Measurements from ENCODE around the gene TTC27.
"Not testable (repeated sequence)": the region's sequence is repeated elsewhere in the genome, so short reads cannot be mapped to it uniquely, and the experiment has no call there.

Gene TTC27

DNA sequence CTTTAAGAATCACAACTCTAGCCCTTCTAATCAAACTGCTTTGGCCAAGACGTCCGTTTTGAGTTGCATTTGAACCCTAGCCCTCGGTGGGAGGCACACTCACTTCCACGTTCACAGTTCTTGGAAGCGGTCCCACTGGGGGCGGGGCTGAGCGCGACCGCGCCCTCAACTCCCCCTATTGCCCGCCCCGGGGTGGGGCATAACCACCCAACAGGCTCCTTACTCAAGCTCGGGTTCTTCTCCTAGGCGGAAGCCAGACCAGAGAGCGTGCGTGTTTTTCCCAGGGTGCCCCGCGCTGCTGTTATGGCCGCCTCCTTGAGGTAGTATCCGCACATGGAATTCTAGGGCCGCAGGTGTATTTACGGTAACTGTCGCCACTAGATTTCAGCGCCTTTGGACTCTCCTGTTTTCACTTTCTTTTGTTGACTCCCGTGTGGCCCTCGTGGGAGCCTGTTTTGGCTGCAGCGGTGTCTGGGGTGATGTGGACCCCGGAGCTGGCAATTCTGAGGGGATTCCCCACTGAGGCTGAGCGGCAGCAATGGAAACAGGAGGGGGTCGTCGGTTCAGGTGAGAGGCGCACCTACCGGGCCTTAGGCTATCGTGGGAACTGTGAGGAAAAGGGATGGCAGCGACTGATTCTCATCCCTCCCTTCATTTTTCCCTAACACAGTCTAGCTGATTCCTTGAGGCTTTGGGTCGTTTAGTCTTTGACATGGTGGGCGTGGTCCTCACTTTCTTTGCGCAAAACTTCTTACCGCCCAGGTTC is at the start of gene TTC27:
Gene TTC27 (plus strand): TSS at position 237 of the 766 bp plus-strand sequence. CDS start 243 bp downstream, at position 480.
- DNase-seq (ENCODE audit: low read depth), result peak; percentile 93

DNA sequence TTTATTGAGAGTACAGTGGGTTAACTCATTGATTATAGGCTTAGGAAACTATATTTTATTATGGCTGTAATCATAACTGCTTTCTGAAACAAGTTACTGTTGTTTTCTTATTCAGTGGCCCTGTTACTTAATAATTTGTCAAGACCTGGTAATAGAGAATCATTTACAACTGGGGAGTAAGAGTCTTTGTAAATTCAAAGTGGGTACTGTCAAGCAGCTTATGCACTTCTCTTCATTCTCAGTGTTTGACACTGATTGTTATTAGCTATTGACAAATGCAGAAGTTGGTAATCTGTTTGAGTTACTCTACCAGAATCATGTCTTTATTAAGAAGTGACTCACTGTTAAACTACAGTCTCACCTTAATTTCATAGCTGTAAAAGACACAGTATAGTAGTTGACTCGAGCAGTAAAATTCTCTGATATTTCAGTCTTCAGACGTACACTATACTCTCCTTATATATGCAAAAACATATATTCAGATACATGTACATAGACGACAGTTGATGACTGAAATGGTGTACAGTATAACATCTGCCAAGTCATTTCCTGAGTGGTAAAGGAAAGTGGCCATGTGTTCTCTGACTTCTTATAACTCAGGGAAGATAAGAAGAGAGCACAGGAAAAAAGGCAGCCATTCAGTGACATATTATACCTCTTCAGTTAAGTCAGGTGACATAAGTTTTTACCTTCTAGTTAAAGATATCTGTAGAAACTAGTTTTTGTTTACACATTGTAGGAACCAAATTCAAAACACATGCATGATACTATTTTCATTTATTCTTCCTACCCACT is 36.0 kb upstream of the TTC27 start:
- DNase-seq (ENCODE audit: low read depth), result no peak

DNA sequence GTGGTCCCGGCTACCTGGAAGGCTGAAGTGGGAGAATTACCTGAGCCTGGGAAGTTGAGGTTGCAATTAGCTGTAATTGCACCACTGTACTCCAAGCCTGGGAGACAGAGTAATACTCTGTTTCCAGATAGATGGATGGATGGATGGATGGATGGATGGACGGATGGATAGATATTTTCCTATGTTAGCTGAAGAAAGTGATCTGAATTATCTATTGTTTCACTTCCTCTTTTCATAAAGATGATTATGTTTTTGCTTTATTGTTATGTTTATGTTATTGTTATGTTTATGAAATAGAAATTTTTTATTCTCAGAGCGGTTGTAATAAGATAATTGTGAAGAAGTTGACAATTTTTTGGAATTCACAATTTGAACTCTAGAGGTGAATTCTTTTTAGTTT is 33.3 kb upstream of the TTC27 start:
- no peak for DNase-seq (ENCODE audit: low read depth)

DNA sequence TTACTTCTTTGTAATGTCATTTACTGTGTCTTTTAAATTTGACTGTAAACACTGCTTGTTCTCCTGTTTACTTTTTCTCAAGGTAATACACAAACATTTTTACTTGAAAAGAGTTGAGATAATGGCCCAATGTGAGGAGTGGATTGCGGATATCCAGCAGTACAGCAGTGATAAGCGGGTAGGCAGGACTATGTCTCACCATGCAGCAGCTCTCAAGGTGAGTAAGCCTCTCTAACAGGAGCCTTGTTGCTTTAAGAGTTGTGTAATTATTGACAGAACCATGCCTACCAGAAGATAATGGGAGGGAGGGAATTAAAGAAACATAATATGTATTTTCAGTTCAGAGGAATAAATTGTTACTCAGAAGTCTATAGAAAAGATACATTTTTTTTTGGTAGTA is 16.5 kb upstream of the TTC27 start:
- DNase-seq (ENCODE audit: low read depth), result no peak

DNA sequence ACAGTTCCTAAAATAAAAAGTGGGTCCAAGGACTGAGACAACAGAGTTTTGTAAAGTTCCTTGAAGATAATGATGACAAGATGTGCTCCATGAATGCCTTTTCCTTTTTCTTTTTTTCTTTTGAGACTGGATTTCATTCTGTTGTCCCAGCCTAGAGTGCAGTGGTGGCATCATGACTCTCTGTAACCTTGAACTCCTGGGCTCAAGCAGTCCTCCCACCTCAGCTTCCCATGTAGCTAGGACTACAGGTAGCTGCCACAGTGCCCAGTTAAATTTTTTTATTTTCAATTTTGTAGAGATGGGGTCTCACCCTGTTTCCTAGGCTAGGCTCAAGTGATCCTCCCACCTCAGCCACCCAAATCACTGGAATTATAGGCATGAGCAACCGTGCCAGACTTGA is 16.1 kb upstream of the TTC27 start:
- no peak for DNase-seq (ENCODE audit: low read depth)

DNA sequence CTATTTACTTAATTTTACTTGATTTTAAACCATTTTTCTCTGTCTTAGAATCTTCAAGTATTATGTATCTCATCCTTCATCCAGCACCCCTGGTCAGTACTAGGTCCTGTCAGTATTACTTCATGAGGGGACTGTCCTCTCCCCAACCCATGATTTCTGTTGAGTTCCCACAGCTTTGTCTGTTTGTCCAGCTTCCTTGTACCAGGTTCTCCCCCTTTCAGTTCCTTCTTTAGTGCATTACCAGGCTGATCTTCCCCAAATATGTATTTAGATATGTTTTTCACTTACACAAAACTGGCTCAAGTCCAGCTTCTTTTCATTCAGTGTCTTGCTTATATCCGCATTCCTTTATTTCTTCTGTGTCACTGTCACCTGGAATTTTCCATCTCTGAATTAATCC is 13.8 kb upstream of the TTC27 start:
- DNase-seq (ENCODE audit: low read depth), result no peak

DNA sequence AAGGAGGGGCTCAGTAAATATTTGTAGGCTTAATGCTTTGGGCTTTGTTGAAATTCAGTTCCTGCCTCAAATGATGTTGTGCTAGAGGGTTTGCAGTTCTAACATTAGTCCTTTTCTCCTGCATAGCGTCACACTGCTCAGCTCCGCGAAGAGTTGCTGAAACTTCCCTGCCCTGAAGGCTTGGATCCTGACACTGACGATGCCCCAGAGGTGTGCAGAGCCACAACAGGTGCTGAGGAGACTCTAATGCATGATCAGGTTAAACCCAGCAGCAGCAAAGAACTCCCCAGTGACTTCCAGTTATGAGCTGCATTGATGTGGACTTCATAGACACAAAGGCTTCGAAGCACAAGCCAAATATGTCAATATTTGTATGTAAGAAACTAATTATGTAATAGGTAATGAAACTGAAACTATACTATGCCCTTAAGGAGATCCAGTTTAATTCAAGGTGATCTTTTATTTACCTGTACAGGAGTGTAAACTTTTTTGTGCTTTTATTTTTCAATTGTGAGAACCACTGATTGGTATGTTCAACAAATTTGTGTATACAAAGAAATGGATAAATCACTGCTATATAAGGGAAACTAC is 10.2 kb upstream of the TTC27 start:
- no peak for DNase-seq (ENCODE audit: low read depth)

DNA sequence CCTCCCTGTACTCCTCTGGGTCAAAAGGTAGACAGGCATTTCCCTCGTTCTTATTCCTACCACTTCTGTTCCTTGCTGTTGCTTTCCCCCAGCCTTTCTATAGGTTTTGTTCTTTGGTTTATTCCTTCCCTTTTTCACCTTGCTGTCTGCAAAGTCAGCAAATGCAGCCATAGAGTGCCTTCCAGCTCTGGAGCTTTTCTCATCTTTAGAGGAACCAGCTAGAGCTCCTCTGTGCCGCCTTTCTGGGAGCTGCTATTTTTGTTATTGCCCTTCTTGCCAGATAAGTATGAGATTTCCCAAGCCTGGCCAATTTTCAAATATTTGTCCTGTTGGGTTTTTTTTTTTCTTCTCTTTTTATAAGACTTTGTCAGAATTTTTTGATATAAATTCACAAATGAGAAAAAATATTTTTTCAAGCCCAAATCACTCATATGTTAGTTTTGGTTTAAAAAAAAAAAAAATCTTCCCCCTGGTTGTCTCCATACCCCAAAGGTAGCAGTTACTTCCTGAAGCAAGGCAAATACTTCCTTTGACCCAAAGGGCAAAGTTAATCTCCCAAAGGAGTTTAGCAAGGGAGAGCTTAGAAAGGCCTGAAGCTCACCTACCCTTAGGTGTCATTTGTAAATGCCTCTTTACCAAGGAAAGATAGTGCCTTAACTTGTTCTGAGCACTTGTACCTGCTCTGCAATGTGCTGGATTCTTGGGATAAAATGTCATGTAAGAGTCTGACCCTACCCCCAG is 5.1 kb upstream of the TTC27 start:
- DNase-seq (ENCODE audit: low read depth), result peak; percentile 51

DNA sequence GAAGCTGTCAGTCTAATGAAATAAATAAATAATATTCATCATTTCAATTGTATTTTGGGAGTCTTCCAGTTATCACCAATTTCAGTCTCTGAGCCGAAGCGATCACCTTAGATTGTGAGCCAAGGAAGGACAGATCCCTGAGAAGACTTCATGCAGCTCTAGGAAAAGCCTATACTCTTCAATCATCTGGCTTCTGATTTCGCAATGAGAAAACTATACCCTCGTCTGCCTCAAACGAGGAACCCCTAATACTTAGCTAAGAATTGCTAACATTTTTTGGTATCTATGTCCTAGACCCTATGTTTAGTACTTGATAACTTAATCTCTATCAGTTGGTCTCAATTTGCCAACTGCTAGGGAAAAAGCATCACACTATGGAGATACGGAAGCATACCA is 4.5 kb upstream of the TTC27 start:
- no peak for DNase-seq (ENCODE audit: low read depth)

DNA sequence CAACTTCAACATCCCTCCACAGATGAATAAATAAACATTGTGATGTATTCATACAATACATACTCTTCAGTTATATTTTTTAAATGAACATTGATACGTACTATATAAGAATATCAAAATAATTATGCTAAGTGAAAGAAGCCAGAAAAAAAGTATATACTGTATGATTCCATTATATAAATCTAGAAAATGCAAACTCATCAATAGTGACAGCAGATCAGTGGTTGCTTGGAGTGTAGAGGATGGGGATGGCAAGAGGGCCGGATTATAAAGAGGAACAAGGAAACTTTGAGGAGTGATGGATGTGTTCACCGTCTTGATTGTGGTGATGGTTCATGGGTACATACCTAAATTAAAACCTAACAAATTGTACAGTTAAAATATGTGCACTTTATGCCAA is 3.0 kb upstream of the TTC27 start:
- DNase-seq (ENCODE audit: low read depth), result no peak

DNA sequence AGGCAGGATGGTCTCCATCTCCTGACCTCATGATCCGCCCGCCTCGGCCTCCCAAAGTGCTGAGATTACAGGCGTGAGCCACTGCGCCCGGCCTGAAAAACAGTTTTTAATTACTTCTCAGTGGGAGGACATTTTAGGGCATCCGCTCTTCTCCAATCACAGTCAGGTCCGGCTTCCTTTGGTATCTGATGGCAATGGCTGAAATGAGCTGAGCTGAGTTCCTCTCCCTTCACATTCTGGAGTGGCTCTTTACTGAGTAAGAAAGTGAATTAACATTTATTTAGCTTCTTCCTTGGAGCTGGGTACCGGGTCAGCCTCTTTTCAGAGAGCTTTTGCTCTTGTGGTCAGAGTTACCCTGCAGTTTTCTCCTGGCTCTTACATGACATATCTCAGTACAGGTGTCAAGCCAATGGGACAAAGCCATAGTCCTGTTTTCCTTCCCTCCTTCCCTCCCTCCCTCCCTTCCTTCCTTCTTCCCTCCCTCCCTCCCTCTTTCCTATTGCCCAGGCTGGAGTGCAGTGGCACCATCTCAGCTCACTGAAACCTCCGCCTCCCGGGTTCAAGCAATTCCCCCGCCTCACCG is 1.1 kb upstream of the TTC27 start:
- no peak for DNase-seq (ENCODE audit: low read depth)

DNA sequence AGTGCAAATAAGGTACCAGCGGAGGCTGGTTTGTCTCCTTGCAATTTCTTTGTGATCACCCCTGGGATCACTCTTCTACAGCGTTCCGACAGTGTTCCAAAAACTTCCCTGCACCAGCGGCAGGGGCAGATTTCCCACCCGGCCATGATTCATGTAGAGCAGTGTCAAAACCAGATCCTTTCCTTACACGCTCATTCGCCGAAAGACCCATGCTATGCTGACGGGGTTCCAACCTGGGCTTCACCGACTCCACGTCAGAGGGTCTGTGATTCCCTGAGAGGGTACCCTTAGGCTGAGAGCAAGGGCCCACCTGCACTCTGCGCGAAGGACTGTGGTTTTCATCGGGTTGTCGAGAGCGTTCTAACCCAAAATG is 423 bp upstream of the TTC27 start:
- peak; percentile 57 for DNase-seq (ENCODE audit: low read depth)

DNA sequence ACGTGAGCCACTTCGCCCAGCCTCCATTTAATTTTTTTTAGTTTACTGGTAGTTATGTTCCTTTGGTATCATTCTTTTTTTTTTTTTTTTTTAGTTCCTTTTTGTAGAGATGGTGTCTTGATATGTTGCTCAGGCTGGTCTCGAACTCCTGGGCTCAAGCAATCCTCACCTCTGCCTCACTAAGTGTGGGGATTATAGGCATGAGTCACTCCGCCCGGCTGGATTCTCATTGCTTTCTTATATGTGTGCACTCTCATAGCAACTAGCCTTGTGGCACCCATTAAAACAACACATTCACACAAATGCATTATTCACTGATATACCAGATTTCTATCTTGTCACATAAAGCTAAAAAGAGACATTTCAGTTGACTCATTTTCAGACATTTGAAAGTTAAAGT is 4.2 kb downstream of the TTC27 start:
- DNase-seq (ENCODE audit: low read depth), result peak; percentile 13

DNA sequence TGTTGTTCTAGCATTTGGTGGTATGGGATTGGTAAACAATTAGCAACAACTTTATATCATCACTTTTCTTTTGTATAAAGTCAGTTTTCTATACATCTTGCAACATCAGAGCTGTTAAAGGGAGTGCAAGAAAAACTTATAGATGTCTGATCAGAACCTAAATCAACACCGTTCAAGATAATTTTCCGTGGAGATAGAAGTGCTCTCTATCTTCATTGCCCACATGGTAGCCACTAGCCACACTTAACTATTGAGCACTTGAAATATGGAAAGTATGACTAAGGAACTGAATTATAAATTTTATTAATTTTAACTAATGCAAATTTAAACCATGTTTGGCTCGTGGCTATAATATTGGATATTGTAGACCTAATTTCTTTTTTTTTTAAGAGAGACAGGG is 5.2 kb downstream of the TTC27 start:
- no peak for DNase-seq (ENCODE audit: low read depth)

DNA sequence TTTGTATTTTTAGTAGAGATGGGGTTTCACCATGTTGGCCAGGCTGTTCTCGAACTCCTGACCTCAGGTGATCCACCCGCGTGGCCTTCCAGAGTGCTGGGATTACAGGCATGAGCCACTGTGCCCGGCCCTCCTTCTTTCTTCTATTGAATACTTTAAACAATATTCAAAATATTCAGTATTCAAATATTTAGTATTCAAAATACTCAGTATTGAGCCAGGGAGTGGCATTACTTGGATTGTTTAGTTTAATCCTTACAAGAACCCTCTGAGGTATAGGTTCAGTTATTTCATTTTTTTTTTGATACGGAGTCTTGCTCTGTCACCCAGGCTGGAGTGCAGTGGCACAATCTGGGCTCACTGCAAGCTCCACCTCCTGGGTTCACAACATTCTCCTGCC is 10.7 kb downstream of the TTC27 start:
- DNase-seq (ENCODE audit: low read depth), result not testable (repeated sequence)

DNA sequence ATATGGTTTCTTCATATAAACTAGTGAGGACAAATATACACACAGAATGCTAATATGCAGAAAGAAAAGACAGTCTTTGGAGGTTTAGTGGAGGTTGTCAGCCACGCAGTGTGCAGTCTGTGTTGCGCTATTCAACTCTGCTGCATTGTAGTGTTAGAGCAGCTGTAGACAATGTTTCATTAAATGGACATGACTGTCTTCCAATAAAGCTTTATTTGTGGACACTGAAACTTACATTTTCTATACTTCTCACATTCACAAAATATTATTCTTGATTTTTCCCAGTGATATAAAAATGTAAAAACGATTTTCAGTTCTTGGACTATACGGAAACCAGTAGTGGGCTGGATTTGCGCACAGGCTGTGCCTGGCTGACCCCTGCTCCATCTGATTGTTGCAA is 13.3 kb downstream of the TTC27 start:
- DNase-seq (ENCODE audit: low read depth), result no peak

DNA sequence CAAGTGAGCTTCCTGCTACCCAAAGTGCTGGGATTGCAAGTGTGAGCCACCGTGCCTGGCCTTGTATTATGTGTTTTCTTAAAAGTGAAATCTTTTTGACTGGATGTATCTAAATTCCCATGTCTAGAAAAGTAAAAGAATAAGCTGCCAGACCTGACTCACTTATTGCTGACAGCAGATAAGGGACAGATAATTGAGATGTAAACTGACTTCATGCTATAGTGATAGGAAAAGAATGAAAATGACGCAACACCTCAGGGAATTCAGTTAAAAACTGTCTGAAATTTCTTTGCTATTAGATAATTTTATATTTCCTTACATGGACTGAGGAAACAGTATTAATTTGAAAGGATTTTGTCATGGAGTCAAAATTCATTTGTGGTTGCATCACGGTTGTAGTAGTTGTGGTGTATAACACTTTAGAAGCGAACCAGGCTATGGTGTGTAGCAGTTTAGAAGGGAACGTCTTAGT is 19.4 kb downstream of the TTC27 start:
- DNase-seq (ENCODE audit: low read depth), result peak; percentile 55

DNA sequence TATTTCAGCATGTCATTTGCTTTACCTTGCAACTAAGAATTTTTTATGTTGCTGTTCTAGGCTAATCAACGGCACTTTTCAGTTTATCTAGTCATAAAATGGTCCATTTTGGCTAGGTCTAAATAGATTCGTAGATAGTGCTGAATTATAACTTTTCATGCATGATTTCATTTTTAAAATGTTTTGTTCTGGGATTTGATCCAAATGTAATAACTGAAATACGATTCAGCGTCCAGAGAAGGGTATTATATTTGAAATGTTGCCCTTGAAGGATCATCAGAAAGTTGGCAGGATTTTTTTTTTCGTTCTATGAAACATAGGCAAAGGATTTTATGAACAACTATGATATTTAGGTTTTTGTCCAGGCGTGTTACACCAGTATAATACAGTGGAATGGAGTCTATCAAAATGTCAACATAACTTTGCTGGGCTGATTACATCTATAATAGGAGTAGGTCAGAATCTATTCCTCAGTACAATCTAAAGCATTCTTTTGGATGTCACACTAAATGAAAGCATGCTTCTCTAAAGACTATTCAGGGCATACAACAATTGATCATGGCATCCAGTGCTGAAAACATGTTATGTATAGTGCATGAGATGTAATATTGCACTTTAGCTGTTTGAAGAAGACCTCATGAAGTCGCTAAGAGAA is 24.8 kb downstream of the TTC27 start:
- peak; percentile 66 for DNase-seq (ENCODE audit: low read depth)

DNA sequence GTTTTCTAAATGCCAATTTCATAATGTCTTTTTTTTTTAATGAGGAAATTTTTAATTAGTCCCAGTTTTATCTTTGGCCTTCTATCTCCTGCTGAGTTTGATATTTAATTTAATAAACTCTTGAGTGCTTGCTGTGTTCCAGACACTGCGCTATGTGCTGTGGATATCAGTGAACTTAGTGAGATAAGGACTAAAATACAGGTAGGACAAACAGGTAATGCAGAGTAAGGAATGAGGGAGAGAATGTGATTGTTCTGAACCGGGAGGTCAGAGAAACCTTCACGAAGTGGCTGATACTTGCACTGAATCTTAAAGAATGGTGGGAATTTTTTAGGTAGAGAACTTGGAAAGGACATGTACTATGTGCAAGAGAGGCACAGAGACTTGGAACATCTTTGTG is 28.2 kb downstream of the TTC27 start:
- no peak for DNase-seq (ENCODE audit: low read depth)

DNA sequence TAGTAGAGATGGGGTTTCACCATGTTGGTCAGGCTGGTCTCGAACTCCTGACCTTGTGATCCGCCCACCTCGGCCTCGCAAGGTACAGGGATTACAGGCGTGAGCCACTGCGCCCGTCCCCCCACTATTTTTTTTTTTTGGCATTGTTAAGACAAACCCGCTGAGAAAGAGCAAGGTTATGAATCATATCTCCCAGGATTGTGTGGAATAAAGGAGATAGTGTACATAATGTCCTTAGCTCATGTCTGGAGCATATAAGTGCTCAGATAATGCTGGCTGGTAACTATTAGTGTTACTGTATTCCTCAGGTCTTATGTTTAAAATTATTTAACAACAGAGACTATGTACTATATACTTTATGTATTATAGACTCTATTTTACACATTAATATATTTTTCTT is 36.0 kb downstream of the TTC27 start:
- DNase-seq (ENCODE audit: low read depth), result no peak

DNA sequence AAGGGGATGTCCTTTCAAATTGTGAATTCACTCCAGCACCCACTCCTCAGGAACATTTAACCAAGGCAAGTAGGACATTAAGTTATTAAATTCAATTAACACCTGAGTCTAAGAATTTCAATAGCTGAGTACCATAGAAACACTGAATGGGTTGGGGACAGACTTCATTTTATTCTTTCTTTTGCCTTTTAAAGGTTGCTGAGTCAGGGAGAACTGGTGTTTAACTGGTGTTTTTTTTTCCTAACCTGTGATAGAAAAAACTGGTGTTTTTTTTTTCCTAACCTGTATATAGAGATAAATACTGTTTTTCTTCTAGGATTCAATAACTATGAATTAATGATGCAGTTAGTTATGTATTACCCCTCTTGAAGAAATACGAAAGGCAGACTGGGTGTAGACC is 38.9 kb downstream of the TTC27 start:
- no peak for DNase-seq (ENCODE audit: low read depth)

DNA sequence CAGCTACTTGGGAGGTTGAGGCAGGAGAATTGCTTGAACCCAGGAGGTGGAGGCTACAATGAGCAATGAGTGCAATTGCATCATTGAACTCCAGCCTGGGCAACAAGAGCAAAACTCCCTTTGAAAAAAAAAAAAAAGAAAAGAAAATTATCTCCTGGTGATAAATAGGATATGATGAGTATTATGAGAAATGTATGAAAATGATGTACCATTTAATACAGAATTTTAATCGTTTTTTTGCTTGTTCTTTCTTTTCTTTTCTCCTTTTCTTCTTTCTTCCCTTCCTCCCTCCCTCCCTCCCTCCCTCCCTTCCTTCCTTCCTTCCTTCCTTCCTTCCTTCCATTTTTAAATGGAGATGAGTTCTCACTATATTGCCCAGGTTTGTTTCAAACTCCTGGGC is 40.4 kb downstream of the TTC27 start:
- DNase-seq (ENCODE audit: low read depth), result no peak
